Measurements from ENCODE around the gene AMBRA1.
"Not testable (repeated sequence)": the region's sequence is repeated elsewhere in the genome, so short reads cannot be mapped to it uniquely, and the experiment has no call there.

AMBRA1 gene

GRCh38 chr11:46379482-46380293, 214.1 kb downstream of the AMBRA1 start:
- intact Hi-C loops (cut with DNase I), result not testable (repeated sequence)
- peak in 2 of 10 donors; percentile 82 to 85 for DNase-seq

GRCh38 chr11:46378811-46379481, 214.9 kb downstream of the AMBRA1 start:
- intact Hi-C loops (cut with DNase I), result no loop called here
- DNase-seq, result peak in 2 of 10 donors; percentile 70 to 73

GRCh38 chr11:46378296-46378695, 215.5 kb downstream of the AMBRA1 start:
- peak in 2 of 10 donors; percentile 63 to 80 for DNase-seq
- intact Hi-C loops (cut with DNase I), result no loop called here

GRCh38 chr11:46377831-46378230, 216.0 kb downstream of the AMBRA1 start:
- DNase-seq, result no peak
- intact Hi-C loops (cut with DNase I), result no loop called here

- intact Hi-C loops (cut with DNase I), result no loop called here
- DNase-seq, result peak in 1 of 10 donors; percentile 65
Measured at GRCh38 chr11:46377290-46377689, 216.5 kb downstream of the AMBRA1 start.

- intact Hi-C loops (cut with DNase I), result no loop called here
- DNase-seq, result peak in 1 of 10 donors; percentile 59
Measured at GRCh38 chr11:46376258-46377050, 217.4 kb downstream of the AMBRA1 start.

- peak in 1 of 10 donors; percentile 51 for DNase-seq
- intact Hi-C loops (cut with DNase I), result no loop called here
Measured at GRCh38 chr11:46375392-46376101, 218.3 kb downstream of the AMBRA1 start.

- intact Hi-C loops (cut with DNase I), result no loop called here
- peak in 1 of 10 donors; percentile 62 for DNase-seq
Measured at GRCh38 chr11:46374815-46375214, 219.0 kb downstream of the AMBRA1 start.

- intact Hi-C loops (cut with DNase I), result no loop called here
- peak in 1 of 10 donors; percentile 71 for DNase-seq
Measured at GRCh38 chr11:46373787-46374740, 219.8 kb downstream of the AMBRA1 start.

- DNase-seq; intact Hi-C loops (cut with DNase I): not testable (repeated sequence)
Measured at GRCh38 chr11:46372501-46372900, 221.3 kb downstream of the AMBRA1 start.

- no peak for DNase-seq
- intact Hi-C loops (cut with DNase I), result no loop called here
Measured at GRCh38 chr11:46372086-46372485, 221.7 kb downstream of the AMBRA1 start.

- DNase-seq; intact Hi-C loops (cut with DNase I): not testable (repeated sequence)
Measured at GRCh38 chr11:46371262-46371661, 222.6 kb downstream of the AMBRA1 start.

- intact Hi-C loops (cut with DNase I), result no loop called here
- no peak for DNase-seq
Measured at GRCh38 chr11:46370253-46370652, 223.6 kb downstream of the AMBRA1 start.

GRCh38 chr11:46369458-46370152, 224.2 kb downstream of the AMBRA1 start:
- intact Hi-C loops (cut with DNase I), result no loop called here
- DNase-seq, result peak in 7 of 10 donors; percentile 63 to 95 (median 81)

- no peak for DNase-seq
- intact Hi-C loops (cut with DNase I), result loop anchor here (1.0 kb wide), 2 partner anchors 16 to 21 kb away; partner anchors contain the start of gene DGKZ
Measured at GRCh38 chr11:46367916-46368267, 225.9 kb downstream of the AMBRA1 start.

- peak; percentile 50 to 97 (median 80) for DNase-seq
- intact Hi-C loops (cut with DNase I), result loop anchor here (1.0 kb wide), 2 partner anchors 15 to 20 kb away; partner anchors contain the start of gene DGKZ
Measured at GRCh38 chr11:46367244-46367915, 226.4 kb downstream of the AMBRA1 start.

- peak in 1 of 10 donors; percentile 71 for DNase-seq
- intact Hi-C loops (cut with DNase I), result loop anchor here (1.0 kb wide), 2 partner anchors 14 to 19 kb away; partner anchors contain the start of gene DGKZ
Measured at GRCh38 chr11:46366661-46367161, 227.1 kb downstream of the AMBRA1 start.
